ENCODE results near the gene ATP4B. TPM values are rescaled to one million over a fixed set of nuclear protein-coding genes. Genes with fewer than 3 reads are reported as not detected.

Gene ATP4B
- total and polyA plus RNA-seq, 2 donors from 2014 or later = 0.16 to 0.45 TPM

GRCh38 chr13:113650731-113651148, 7.3 kb downstream of the ATP4B start:
- no peak overlapping the region for H3K4me3 ChIP-seq (ENCODE audit: low read length in 3 of 3)
- H3K36me3 ChIP-seq (ENCODE audit: control insufficient read depth in 2 of 3, insufficient read depth in 3 of 3, low read length in 3 of 3) = no peaks in the 10 kb centered on the region
- peak overlapping the region; percentile 14 to 43 for H3K27ac ChIP-seq (ENCODE audit: low read depth in 2 of 2, low read length in 2 of 2)
- H3K4me1 ChIP-seq (ENCODE audit: control insufficient read depth in 2 of 3, insufficient read depth in 2 of 3, low read depth in 1 of 3, low read length in 3 of 3) = peaks cover 0 to 12% (median 3%) of the 10 kb centered on the region in 3 donors
- intact Hi-C loops (cut with DNase I) = no loop called here
- DNase-seq (peak in 2 of 5 donors; percentile 31 to 39), FAIRE-seq (no peak)
- TF ChIP-seq CTCF (IDR thresholded peaks at IDR 0.05; ENCODE audit: borderline replicate concordance, extremely low read depth, insufficient read depth) = no peak
- H3K9me3 ChIP-seq (ENCODE audit: control insufficient read depth in 2 of 3, insufficient read depth in 1 of 3, low read length in 3 of 3) = no peaks in the 10 kb centered on the region
- H3K9ac ChIP-seq (ENCODE audit: low read length in 3 of 3) = no peak overlapping the region
- H3K27me3 ChIP-seq (ENCODE audit: control insufficient read depth, insufficient read depth, low read length) = no peaks in the 10 kb centered on the region

GRCh38 chr13:113650275-113650674, 7.7 kb downstream of the ATP4B start:
- Histone ChIP-seq H3K4me1 (ENCODE audit: control insufficient read depth in 2 of 3, insufficient read depth in 2 of 3, low read depth in 1 of 3, low read length in 3 of 3) (peaks cover 0 to 11% (median 3%) of the 10 kb centered on the region in 3 donors), H3K9ac (ENCODE audit: low read length in 3 of 3) (no peak overlapping the region), H3K9me3 (ENCODE audit: control insufficient read depth in 2 of 3, insufficient read depth in 1 of 3, low read length in 3 of 3) (no peaks in the 10 kb centered on the region), H3K4me3 (ENCODE audit: low read length in 3 of 3) (no peak overlapping the region), H3K36me3 (ENCODE audit: control insufficient read depth in 2 of 3, insufficient read depth in 3 of 3, low read length in 3 of 3) (no peaks in the 10 kb centered on the region), H3K27me3 (ENCODE audit: control insufficient read depth, insufficient read depth, low read length) (no peaks in the 10 kb centered on the region), H3K27ac (ENCODE audit: low read depth in 2 of 2, low read length in 2 of 2) (peak overlapping the region; percentile 14 to 43)
- DNase-seq (peak in 4 of 5 donors; percentile 28 to 84 (median 38)), FAIRE-seq (no peak)
- intact Hi-C loops (cut with DNase I) = no loop called here
- TF ChIP-seq CTCF (IDR thresholded peaks at IDR 0.05; ENCODE audit: borderline replicate concordance, extremely low read depth, insufficient read depth) = no peak

GRCh38 chr13:113649212-113649611, 8.8 kb downstream of the ATP4B start:
- no peak overlapping the region for H3K9ac ChIP-seq (ENCODE audit: low read length in 3 of 3)
- peaks cover 0 to 10% (median 7%) of the 10 kb centered on the region in 3 donors for H3K4me1 ChIP-seq (ENCODE audit: control insufficient read depth in 2 of 3, insufficient read depth in 2 of 3, low read depth in 1 of 3, low read length in 3 of 3)
- no peak overlapping the region for H3K4me3 ChIP-seq (ENCODE audit: low read length in 3 of 3)
- intact Hi-C loops (cut with DNase I) = no loop called here
- H3K27ac ChIP-seq (ENCODE audit: low read depth in 2 of 2, low read length in 2 of 2) = no peak overlapping the region
- DNase-seq (peak in 2 of 5 donors; percentile 24 to 48), FAIRE-seq (no peak)
- TF ChIP-seq CTCF (IDR thresholded peaks at IDR 0.05; ENCODE audit: borderline replicate concordance, extremely low read depth, insufficient read depth) = no peak
- no peaks in the 10 kb centered on the region for H3K36me3 ChIP-seq (ENCODE audit: control insufficient read depth in 2 of 3, insufficient read depth in 3 of 3, low read length in 3 of 3)
- H3K27me3 ChIP-seq (ENCODE audit: control insufficient read depth, insufficient read depth, low read length) = no peaks in the 10 kb centered on the region
- no peaks in the 10 kb centered on the region for H3K9me3 ChIP-seq (ENCODE audit: control insufficient read depth in 2 of 3, insufficient read depth in 1 of 3, low read length in 3 of 3)

- Histone ChIP-seq H3K36me3 (ENCODE audit: control insufficient read depth in 2 of 3, insufficient read depth in 3 of 3, low read length in 3 of 3) (no peaks in the 10 kb centered on the region), H3K4me3 (ENCODE audit: low read length in 3 of 3) (no peak overlapping the region), H3K27me3 (ENCODE audit: control insufficient read depth, insufficient read depth, low read length) (no peaks in the 10 kb centered on the region), H3K9me3 (ENCODE audit: control insufficient read depth in 2 of 3, insufficient read depth in 1 of 3, low read length in 3 of 3) (no peaks in the 10 kb centered on the region), H3K27ac (ENCODE audit: low read depth in 2 of 2, low read length in 2 of 2) (peak overlapping the region in 1 of 2 donors; percentile 84), H3K9ac (ENCODE audit: low read length in 3 of 3) (no peak overlapping the region), H3K4me1 (ENCODE audit: control insufficient read depth in 2 of 3, insufficient read depth in 2 of 3, low read depth in 1 of 3, low read length in 3 of 3) (peaks cover 5 to 12% (median 9%) of the 10 kb centered on the region in 3 donors)
- DNase-seq (peak in 1 of 5 donors; percentile 73), FAIRE-seq (no peak)
- TF ChIP-seq CTCF (IDR thresholded peaks at IDR 0.05; ENCODE audit: borderline replicate concordance, extremely low read depth, insufficient read depth) = no peak
- intact Hi-C loops (cut with DNase I) = no loop called here
Measured at GRCh38 chr13:113648216-113648610, 9.8 kb downstream of the ATP4B start.
